DMS53 (cell line): ENCODE data around the gene ZBTB8B.
"Not testable (repeated sequence)": the region's sequence is repeated elsewhere in the genome, so short reads cannot be mapped to it uniquely, and the experiment has no call there.

Experiments used
- DNase-seq: peaks from one replicate; lab custom pipeline; 2025; lab: John Stamatoyannopoulos, UW

ZBTB8B gene

GRCh38 chr1:32470431-32470830 lies 5.6 kb downstream of the ZBTB8B start:
- no peak for DNase-seq

GRCh38 chr1:32470991-32471694 lies 6.3 kb downstream of the ZBTB8B start:
- DNase-seq: no peak

GRCh38 chr1:32471695-32472362 lies 7.0 kb downstream of the ZBTB8B start:
- DNase-seq: no peak

- not testable (repeated sequence) for DNase-seq
These were observed 8.1 kb downstream of the ZBTB8B start for GRCh38 chr1:32472966-32473365.

GRCh38 chr1:32474954-32475353 lies 10.1 kb downstream of the ZBTB8B start:
- DNase-seq: peak; percentile 84

- DNase-seq: no peak
These were observed 15.1 kb downstream of the ZBTB8B start for GRCh38 chr1:32480003-32480402.

GRCh38 chr1:32480761-32481160 lies 15.9 kb downstream of the ZBTB8B start:
- DNase-seq: no peak

- DNase-seq: not testable (repeated sequence)
These were observed 16.9 kb downstream of the ZBTB8B start for GRCh38 chr1:32481788-32482187.

GRCh38 chr1:32485554-32486255 lies 20.8 kb downstream of the ZBTB8B start:
- DNase-seq: no peak

GRCh38 chr1:32486463-32487113 lies 21.7 kb downstream of the ZBTB8B start:
- no peak for DNase-seq

- DNase-seq: no peak
These were observed 22.3 kb downstream of the ZBTB8B start for GRCh38 chr1:32487182-32487581.

GRCh38 chr1:32489774-32490454 lies 25.0 kb downstream of the ZBTB8B start:
- no peak for DNase-seq

- DNase-seq: no peak
These were observed 26.5 kb downstream of the ZBTB8B start for GRCh38 chr1:32491386-32491785.

- no peak for DNase-seq
These were observed 29.3 kb downstream of the ZBTB8B start for GRCh38 chr1:32494196-32494595.

- no peak for DNase-seq
These were observed 30.0 kb downstream of the ZBTB8B start for GRCh38 chr1:32494711-32495337.

- DNase-seq: no peak
These were observed 31.3 kb downstream of the ZBTB8B start for GRCh38 chr1:32496127-32496526.

GRCh38 chr1:32498751-32499150 lies 33.9 kb downstream of the ZBTB8B start:
- no peak for DNase-seq

- DNase-seq: peak; percentile 84
These were observed 35.7 kb downstream of the ZBTB8B start for GRCh38 chr1:32500387-32501209.

- DNase-seq: no peak
These were observed 37.0 kb downstream of the ZBTB8B start for GRCh38 chr1:32501865-32502264.

GRCh38 chr1:32503153-32503552 lies 38.3 kb downstream of the ZBTB8B start:
- DNase-seq: no peak

GRCh38 chr1:32507021-32507420 lies 42.1 kb downstream of the ZBTB8B start:
- DNase-seq: no peak
